ENCODE data around the gene KRT8. TPM values are rescaled to one million over a fixed set of nuclear protein-coding genes. Genes with fewer than 3 reads are reported as not detected.
"Not testable (repeated sequence)": the region's sequence is repeated elsewhere in the genome, so short reads cannot be mapped to it uniquely, and the experiment has no call there.

KRT8 gene
- total RNA-seq, 1 donor from 2014 or later, result 42.0 TPM

DNA sequence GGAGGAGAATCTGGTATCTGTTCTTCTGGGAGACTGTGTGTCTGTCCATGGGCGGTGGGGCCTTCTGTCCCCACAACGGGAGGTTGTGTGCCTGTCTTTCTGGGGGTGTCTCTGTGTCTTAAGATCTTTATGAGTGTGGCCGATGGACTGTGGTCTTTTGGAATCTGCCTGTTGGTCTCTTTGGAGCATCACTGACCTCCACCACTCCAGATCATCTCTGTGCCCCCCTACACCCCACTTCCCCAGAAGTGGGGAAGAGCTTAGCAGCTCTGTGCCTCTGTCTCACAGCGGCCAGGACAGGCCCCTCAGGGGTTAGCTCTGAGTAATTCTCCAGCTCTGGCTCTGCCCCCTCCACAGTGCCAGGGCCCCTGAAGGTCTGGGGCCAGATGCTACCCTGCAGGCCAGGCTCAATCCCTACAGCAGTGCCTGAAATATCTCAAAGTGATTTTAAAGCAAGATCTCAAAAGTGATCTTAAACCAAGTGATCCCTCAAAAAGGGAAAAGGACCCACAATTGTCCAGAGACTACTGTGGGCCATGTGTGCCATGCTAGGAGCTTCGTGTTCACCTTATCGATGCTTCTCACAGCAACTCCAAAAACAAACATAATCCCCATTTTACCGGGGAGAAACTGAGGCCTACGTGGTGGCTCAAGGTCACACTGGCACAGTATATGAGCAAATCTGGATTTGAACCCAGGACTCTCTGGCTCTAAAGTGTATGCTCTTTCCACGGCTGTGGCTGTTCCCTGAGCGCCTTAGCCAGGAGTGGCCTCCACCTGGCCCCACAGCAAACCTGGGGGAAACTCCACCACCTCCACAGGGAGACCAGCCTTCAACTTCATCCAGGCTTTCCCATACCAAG, 30.1 kb downstream of the KRT8 start:
- DNase-seq, result no peak

DNA sequence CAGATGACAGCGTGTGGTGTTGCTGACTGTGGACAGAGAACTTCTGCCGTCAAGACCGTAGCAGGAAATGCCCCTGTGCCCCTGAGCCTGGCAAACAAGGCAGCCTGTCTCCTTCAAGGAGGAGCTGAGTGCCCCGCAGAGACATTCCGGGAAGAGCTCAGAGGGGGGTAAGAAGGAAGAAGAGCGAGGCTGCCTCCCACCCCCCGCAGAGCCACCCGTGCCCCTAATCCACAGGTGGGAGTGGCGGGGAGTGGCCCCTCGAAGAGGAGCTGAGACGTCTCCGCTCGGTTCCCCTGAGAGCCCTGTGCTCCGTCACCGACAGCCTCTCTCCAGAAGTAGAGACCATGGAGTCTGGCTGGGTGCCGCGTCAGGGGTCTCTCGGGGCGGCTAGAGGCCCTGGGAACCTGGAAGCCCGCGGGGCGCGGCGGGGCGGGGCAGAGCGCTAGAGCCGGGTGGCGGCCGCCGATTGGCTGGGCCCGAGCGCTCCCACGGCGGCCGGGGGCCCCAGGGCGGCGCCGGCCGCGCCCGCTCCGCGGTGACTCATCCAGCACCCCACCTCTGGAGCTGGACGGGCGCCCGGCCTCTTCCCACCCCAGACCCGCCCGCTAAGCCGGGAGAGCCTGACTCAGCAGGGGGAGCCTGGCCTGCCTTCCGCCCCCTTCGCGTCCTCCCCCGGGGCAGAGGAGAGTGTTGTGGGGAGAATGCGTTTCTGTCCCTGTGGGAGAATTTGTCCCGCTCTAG, 30.9 kb downstream of the KRT8 start:
- DNase-seq, result peak; percentile 86

DNA sequence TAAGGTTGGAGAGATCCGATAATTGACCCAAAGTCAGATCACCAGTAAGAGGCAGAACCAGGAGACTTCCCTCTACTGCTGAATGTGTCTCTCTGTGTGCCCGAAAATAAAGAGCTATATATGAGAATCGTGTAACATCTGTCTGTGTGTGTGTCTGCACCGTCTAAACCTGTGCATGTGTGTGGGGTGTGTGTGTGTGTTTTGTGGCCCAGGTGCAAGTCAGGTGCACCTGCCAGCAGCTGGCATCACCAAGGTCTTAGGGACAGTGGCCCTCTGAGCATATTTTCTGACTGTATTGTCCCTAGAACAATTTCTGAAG, 31.4 kb downstream of the KRT8 start:
- no peak for DNase-seq

DNA sequence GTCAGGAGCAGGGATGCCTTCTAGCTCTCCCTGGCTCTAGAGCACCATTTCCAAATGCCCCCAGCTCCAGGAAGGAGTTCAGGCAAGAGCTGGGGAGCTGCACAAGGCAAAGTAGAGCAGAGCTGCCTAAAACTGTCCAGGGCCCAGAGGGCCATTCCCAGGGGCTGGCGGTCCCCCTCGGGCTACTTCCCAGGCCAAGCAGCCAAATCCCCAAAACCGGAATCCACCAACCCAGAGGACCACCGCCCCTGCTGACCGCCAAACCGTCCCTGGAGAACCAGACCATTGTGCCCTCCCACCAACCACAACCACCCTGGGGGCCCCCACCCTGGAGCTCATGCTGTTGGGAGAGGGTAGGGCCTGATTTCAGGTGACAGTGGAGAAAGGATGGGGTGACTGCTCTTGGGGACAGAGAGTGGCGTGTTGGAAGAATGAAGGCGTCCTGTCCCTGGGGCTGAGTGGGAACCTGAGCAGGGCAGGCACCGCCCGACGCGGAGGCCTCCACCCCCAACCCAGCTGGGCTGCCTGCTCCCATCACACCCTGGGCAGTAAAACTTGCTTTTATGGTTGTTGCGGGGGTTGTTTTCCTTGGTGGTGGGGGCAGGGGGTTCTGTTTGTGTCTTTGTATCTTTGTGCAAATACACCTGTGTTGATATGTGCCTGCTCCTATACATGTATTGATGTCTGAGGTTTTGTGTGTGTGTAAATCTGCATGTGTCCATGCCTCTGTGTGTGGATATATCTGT, 32.1 kb downstream of the KRT8 start:
- peak; percentile 29 for DNase-seq

DNA sequence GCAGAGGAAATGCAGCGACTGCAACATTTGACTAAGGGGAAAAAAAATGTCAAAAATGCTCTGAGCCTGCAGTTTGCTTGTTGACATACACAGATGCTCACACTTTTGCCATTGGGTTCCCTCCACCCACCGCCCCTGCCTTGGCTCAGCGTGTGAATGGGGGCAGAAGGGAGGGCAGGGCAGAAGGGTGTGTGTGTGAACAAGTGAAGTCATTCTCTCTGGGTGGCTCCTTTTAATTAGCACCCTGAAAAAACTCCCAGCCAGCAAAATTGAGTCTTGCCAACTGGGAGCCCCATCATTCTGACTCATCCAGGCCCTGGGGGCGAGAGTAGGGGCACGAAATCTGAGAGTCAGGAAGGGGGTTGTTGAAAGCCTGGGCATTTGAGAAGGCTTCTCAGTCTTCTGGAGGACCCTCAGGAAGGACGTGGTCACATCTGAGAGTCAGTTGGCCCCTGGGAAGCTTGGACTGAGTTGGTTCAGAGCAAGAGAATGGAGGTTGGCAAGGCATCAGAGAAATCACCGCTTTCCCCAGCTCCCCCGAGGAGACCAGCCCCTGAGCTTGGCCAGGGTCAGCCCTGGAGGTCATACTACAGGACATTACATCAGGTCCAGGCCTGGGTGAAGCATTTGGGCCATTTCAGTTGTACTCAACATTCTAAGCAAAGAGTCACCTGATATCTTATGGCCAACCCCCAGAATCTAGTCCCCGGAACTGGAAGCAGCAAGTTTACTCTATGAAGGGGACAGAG, 33.4 kb downstream of the KRT8 start:
- DNase-seq, result peak; percentile 48

DNA sequence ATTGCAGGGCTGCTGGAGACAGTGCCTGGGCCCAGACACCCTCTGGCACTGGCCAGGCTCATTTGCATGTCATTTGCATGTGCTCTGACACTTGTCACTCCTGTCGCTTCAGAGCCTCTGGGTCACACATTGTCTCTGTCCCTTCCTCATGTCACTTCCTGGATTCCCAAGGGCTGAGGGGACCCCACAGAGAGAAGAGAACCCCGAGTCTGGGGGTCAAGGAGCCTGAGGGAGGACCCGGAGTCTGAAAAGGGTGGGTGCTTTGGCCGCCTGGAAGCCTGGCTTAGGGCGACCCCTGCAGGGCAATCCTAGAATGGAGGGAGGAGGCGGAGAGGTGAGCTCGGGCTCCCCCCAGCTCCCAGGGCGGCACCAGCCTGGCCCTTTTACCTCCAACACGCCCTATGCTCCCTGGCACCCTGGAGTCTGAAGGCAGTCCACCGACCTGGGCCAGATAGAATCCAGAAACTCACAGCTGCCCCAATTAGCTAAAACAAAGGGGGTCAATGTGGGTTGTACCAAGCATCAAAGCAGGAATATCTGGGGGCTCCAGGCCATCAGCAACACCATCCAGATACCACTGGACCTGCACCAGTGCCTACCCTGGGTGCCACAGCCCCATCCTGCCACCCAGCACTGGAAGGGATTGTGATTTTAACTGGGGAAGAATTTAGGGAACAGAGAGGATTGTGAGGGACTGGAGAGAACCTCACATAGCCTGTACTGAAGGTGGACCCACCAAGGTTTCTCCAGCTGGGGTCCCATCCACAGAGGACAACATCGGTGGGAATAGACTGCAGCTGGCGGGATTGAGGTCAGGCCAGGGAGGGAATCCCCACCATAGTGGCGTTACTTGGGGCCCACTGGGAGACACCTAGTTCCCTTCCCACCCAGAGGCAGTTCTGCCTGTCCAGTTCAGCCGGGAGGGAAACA, 34.2 kb downstream of the KRT8 start:
- DNase-seq, result peak; percentile 68

DNA sequence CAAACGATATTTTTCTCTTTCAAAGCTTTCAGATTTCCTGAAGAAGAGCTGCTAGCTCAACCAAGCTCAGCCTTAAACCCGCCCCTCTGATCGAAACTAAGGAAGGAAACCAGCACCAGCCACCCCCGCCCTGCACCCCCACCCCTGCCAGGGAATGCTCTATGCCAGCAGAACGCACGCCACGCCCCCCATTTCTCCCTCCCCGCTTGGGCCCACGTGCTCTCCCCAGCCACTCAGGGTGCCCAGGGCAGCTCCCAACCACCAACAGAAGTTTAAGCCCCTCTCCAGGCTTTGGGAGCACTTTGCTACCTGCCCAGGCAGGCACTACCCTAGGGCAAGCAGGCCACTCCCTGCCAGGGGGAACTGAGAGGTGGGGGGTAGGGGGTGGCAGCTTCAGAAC, 37.2 kb downstream of the KRT8 start:
- peak; percentile 80 for DNase-seq

DNA sequence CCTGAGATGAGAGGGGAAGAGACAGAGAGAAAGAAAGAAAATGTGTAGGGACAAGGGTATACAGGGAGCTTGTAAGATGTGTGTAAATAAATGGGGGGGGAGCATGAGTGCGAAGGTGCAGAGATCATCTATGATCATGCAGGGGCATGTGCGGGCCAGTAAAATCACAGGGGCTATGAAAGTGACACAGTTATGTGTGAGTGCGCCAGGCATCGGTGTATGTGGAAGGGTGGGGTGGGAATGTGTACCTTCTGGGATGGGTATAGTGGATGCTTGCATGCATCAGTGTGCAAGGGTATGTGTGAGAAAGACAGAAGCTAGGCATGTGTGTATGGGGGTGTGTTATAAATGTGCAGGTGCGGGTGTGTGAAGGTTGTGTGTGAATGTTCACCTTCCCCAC, 37.7 kb downstream of the KRT8 start:
- DNase-seq, result peak; percentile 22

DNA sequence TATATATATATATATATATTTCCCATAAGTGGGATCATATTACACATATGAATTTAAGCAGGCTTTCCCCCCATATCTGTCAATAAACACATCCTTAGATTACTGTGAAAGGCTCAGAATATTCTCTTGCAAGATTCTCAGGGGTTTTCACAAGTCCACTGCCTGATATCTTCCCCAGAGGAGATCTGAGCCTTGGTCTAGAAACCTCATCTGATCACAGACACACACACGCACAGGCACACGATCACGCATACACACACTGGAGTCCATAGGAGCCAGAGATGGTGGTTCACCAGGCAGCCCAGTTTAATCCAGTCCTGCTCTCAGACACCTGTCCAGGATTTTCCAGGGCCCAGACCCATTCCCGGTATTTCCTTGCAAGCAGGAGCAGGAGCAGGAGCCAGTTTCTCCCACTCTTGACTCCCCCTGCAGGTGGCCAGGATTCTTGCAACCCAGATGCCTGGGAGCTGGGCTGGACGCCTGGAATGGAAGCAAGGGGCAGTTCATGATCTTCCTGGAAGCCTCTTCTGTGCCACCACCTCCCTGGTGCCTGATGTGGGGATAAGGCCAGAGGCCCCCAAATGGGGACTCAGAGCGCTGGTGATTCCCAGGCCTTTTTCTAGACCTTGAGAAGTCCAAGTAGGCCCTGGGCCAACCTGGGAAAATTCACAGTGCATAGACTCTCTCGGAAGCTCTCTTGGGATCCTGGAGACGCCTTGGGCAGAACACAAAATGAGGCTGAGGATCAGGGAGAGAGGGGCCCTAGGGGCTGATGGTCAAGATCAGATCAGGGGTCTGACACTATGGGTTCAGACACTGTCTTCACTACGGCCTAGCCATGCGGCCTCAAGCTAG, 39.6 kb downstream of the KRT8 start:
- DNase-seq, result peak; percentile 87

DNA sequence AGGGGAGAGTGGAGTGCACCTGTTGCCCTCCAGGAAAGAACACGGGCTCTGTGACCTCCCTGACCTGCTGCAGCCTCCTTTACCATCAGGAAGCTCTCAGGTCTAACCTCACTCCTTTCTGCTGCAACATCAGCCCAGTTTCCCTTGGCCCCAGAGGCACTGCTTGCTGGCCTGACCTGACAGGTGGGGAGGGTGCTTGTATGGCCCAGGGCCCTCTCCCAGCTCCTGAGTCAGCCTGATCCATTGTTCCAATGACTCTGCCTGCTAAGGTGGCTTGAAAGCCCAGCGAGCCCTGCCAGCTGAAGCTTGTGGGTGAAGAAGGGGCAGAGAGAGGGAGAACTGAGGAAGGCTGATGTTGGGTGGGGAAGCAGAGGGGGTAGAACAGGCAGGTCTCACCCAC, 42.9 kb downstream of the KRT8 start:
- no peak for DNase-seq

DNA sequence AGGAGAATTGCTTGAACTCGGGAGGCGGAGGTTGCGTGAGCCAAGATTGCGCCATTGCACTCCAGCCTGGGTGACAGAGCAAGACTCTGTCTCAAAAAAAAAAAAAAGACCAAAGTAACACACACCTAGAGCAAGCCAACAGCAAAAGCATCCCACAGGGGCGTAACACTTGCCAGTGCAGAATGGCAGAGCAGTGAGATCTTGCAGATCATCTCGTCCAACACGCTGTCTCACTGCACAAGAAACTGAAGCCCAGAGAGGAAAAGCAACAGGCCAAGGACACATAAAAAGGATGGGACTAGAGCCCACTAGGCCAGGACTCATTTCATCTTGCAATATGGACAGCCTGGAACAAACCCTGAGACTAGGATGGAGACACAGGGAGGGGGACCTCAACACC, 43.4 kb downstream of the KRT8 start:
- DNase-seq, result no peak

DNA sequence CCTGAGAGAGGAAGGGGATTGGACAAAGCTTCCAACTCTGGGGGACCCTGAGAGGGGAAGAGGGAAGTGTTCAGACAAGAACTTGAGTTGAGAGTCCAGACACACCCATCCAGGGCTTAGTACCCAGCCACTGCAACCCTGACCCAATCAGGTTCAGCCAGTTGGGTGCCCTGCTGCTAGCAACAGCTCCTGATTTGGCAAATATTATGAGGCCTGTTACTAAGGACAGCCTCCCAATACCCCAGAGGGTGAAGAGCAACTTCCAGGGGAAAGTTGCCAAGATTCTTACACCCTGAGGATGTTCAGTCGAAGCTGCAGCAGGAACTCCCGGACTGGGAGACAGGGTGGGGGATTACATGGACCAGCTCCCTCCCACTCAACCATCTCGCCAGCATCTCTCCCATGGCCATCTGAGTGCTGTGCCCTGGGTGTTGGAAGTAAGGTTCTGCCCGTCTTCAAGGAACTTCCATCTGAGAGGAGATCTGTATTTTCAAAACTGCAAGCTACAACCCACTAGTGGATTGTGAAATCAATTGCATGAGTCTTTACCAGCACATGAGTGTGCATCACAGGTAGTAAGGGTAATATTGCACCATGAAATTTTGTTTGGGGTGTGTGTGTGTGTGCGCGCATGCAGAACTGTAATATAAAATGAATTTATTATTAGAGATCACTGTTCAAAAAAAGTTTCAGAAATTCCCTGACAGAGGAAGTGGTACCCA, 44.6 kb downstream of the KRT8 start:
- peak; percentile 74 for DNase-seq

DNA sequence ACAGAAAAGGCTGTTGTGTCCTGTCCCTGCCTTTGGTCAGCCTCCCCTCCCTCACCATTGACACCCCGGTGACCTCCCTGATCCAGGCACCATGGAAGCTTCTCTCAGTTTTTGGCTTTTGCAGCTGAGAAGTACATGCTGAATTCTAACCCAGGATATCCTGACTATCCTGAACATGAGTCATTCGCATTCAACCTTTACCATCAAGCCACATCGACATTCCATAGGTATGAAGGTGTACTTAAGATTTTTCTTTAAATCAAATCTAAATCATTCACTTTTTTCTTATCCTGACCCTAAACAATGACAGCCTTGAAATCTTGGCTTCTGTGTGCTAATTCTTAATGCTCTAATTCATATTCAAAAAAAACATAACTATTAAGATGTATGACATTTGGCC, 47.4 kb downstream of the KRT8 start:
- DNase-seq, result no peak

DNA sequence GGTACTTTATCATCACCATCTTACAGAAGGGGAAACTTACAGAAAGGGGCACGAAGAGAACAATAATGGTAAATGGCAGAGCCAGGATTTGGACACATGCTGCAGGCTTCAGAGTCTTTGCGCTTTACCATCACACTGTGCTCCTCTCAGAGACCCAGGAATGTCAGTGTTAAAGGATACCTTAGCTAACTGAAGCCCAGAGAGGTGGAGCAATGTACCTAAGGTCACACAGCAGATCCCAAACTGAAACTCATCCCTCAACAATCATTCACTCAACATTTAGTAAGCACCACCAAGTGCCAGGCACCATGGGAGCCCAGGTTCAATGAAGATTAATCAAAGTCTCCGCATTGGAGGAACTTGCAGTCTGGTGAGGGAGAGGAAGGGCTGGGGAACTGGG, 48.1 kb downstream of the KRT8 start:
- DNase-seq, result no peak

DNA sequence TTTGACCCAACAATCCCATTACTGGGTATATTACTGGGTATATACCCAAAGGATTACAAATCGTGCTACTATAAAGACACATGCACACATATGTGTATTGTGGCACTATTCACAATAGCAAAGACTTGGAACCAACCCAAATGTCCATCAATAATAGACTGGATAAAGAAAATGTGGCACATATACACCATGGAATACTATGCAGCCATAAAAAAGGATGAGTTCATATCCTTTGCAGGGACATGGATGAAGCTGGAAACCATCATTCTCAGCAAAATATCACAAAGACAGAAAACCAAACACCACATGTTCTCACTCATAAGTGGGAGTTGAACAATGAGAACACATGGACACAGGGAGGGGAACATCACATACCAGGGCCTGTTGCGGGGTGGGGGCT, 48.8 kb downstream of the KRT8 start:
- DNase-seq, result not testable (repeated sequence)

DNA sequence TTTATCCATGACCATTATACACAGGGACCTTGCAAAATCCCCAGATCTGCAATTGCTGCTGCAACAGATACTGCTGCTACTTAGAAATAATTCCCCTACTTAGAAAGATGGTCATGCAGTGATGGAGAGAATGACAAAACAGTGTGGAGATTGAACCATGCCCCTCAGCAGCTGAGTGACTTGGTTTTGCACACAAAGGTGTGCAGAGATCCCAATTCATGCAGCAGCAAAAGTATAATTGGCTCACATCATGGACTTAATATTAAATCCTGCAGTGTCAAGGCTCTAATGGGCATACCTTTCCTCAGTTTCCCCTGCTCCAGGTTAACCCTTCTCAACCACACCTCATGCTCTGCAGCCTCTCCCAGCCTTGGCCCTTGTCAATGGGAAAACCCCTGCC, 53.1 kb downstream of the KRT8 start:
- no peak for DNase-seq

DNA sequence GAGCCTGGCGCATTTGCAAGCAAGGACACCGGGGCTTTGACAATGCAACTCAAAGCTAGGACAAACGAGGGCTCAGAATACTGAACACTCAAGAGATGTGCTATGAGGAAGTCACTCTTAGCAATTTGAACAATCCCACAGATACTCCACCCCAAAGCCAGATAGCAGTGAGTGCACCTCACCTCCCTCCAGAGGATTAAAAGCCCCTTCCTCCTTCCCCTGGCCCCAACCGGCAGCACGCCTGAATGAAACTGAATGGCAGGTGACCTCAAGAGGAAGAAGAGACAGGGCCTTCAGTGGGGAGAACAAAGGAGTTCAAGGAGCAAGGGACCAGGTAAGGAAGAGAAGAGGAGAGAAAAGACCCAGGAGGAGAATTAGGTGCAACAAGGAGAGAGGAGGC, 54.2 kb downstream of the KRT8 start:
- DNase-seq, result no peak

DNA sequence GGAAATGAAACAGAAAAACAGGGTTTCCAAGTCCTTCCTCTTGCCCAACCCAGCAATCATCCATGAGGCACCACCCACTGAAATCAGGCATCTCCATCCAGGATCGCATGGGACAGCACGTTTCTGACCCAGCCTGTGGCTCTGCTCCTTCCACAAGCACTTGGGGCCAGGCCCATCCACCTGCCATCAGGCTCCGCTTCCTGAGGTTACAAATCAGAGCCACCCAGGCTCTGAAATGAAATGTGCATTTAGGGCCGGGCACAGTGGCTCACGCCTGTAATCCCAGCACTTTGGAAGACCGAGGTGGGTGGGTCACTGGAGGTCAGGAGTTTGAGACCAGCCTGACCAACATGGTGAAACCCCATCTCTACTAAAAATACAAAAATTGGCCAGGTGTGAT, 55.4 kb downstream of the KRT8 start:
- DNase-seq, result no peak

DNA sequence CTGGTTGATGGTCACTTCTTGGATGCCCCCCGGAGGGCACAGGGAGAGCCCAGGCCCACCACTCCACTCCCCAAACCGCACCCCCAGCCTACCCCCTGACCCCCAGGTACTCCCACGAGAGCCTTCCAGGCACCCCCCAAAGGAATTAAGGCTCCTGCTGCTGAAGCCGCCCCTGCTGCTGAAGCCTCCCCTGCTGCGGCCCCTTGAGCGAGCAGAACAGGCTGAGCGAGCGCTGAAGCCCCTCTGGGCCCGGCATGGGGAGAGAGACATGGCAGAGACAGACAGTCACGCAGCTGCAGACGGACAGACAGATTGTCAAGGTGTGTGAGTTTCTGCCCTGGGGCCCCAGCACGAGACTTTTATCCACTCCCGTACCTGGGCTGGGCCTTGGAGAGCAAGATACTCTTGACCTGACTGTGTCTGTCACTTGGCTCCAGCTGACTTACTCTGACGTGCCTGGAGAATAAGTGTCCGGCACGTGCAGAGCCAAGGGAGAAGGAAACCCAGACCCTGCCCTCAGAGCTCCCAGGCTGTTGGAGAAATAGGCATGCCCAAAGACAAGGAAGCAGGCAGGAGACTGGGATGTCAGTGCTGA, 56.1 kb downstream of the KRT8 start, which contains the start of gene KRT78:
KRT78 (minus strand) TSS at position 334 of the 595 bp plus-strand sequence; CDS start at position 270, 64 bp downstream.
- peak; percentile 33 for DNase-seq

All from tongue (tissue), 2 donors.